Measurements from ENCODE around the gene TRIM26. TPM values are rescaled to one million over a fixed set of nuclear protein-coding genes. Genes with fewer than 3 reads are reported as not detected.

Gene TRIM26
- total and polyA plus RNA-seq, 2 experiments from 2014 or later = 27.2 to 37.2 TPM

DNA sequence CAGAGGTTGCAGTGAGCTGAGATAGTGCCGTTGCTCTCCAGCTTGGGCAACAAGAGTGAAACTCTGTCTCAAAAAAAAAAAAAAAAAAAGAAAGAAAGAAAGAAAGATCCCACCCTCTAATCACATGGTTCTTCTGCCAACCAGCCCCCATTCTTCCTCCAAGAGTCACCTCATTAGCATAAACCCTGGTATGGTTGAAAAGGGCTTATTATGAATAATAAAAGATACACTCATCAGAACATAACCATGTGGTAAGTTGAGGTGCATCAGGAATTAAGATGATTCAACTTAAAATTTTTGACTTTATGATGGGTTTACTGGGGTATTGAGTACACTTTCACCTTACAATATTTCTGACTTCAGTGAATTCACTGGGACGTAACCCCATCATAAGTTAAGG, 78.1 kb downstream of the TRIM26 start:
- Histone ChIP-seq H3K27ac (peak overlapping the region; percentile 74), H3K4me3 (no peak overlapping the region), H4K20me1 (ENCODE audit: insufficient read depth, poor library complexity, severe bottlenecking) (no peaks in the 10 kb centered on the region), H3K9me3 (ENCODE audit: low read depth) (no peaks in the 10 kb centered on the region), H3K4me1 (ENCODE audit: insufficient read depth) (peaks cover 8% of the 10 kb centered on the region), H2AFZ (no peak overlapping the region), H3K4me2 (no peak overlapping the region), H3K27me3 (peaks cover 6% of the 10 kb centered on the region), H3K79me2 (no peaks in the 10 kb centered on the region), H3K36me3 (replicated peaks; ENCODE audit: insufficient read depth, low read depth) (no peaks in the 10 kb centered on the region), H3K9me2 (replicated peaks; ENCODE audit: insufficient read depth) (no peaks in the 10 kb centered on the region)
- no peak for DNase-seq (ENCODE audit: low spot score)
- 98% methylated on average over 2 of the region's 2 CpGs for WGBS (ENCODE audit: low lambda C conversion rate, missing lambda C conversion rate)
- no peak for TF ChIP-seq EZH2phosphoT487 (IDR thresholded peaks at IDR 0.05; ENCODE audit: low read depth, severe bottlenecking, unreplicated experiment)
- no peak for TF ChIP-seq CTCF (IDR thresholded peaks at IDR 0.05; ENCODE audit: poor library complexity)
- no peak for TF ChIP-seq EZH2 (IDR thresholded peaks at IDR 0.05; ENCODE audit: borderline replicate concordance)

Other genes starting within 250 kb of the TRIM26 start
- gene POLR1H, start 152.1 kb downstream of the TRIM26 start, total RNA-seq = 20.9 and 21.3 TPM in 2 replicates
- gene POLR1H, start 152.1 kb downstream of the TRIM26 start, polyA plus RNA-seq = 26.5 and 34.8 TPM in 2 replicates
- gene PPP1R11, start 146.2 kb downstream of the TRIM26 start, total RNA-seq = 50.9 and 55.6 TPM in 2 replicates
- gene PPP1R11, start 146.2 kb downstream of the TRIM26 start, polyA plus RNA-seq = 74.5 and 79.6 TPM in 2 replicates
- 0.73 and 1.1 TPM in 2 replicates for gene RNF39, start 137.6 kb downstream of the TRIM26 start, total RNA-seq
- 2.2 and 3.3 TPM in 2 replicates for gene RNF39, start 137.6 kb downstream of the TRIM26 start, polyA plus RNA-seq
- gene TRIM31, start 100.3 kb downstream of the TRIM26 start, total RNA-seq = 6.3 and 7.7 TPM in 2 replicates
- gene TRIM31, start 100.3 kb downstream of the TRIM26 start, polyA plus RNA-seq = 5.0 and 10.1 TPM in 2 replicates
- gene TRIM40, start 77.3 kb downstream of the TRIM26 start, total RNA-seq = 0.40 and 1.0 TPM in 2 replicates
- 0.34 and 2.2 TPM in 2 replicates for gene TRIM40, start 77.3 kb downstream of the TRIM26 start, polyA plus RNA-seq
- 0.12 and 0.27 TPM in 2 replicates for gene TRIM10, start 52.2 kb downstream of the TRIM26 start, total RNA-seq
- 0.16 and 1.1 TPM in 2 replicates for gene TRIM10, start 52.2 kb downstream of the TRIM26 start, polyA plus RNA-seq
- 2.6 and 3.6 TPM in 2 replicates for gene TRIM15, start 49.9 kb downstream of the TRIM26 start, total RNA-seq
- gene TRIM15, start 49.9 kb downstream of the TRIM26 start, polyA plus RNA-seq = 1.2 and 1.5 TPM in 2 replicates
- gene TRIM39, start 113.5 kb upstream of the TRIM26 start, total RNA-seq = 7.0 and 7.8 TPM in 2 replicates
- 6.3 and 8.8 TPM in 2 replicates for gene TRIM39, start 113.5 kb upstream of the TRIM26 start, polyA plus RNA-seq
- 40.8 and 41.6 TPM in 2 replicates for gene RPP21, start 131.8 kb upstream of the TRIM26 start, total RNA-seq
- gene RPP21, start 131.8 kb upstream of the TRIM26 start, polyA plus RNA-seq = 80.8 and 87.2 TPM in 2 replicates